H1 (cell line): ENCODE results near the gene ZC3H8. TPM values are rescaled to one million over a fixed set of nuclear protein-coding genes. Genes with fewer than 3 reads are reported as not detected.

Experiments
- CTCF ChIA-PET: fragments of 300-600 bp; sonication (Branson Sonifier 250); formaldehyde crosslinking; loops from one replicate; lab custom pipeline; 2021; ENCODE audit not compliant: partially characterized antibody; lab: Charles Lee
- POLR2A ChIA-PET: fragments of 300-600 bp; sonication (Branson Sonifier 250); formaldehyde crosslinking; loops from one replicate; lab custom pipeline; 2021; ENCODE audit warnings: inconsistent platforms; ENCODE audit not compliant: partially characterized antibody; lab: Charles Lee
- DNase-seq, 2 experiments: peaks; one replicate each; pipeline versions ENCODE4 v3.0.0 to v3.0.0-alpha.2; 2010 to 2022; ENCODE audit warnings: low spot score in 2 of 2, low read depth in 1 of 2, mixed read lengths in 1 of 2
- FAIRE-seq: peaks from 2 replicates; lab custom pipeline; 2011; peaks lifted over from hg19 to GRCh38; lab: Jason Lieb, UNC
- H2AFZ ChIP-seq: 2 replicates; pipeline ENCODE4 v1.8.1; 2012; ENCODE audit warnings: low read length, inconsistent platforms
- H2AK5ac ChIP-seq: 2 replicates; pipeline ENCODE4 v1.6.1; 2013; ENCODE audit warnings: low read depth, low read length
- H2BK120ac ChIP-seq: replicated peaks from 2 replicates; pipeline ENCODE3; 2013; ENCODE audit warnings: low read depth, low read length, inconsistent platforms
- H2BK12ac ChIP-seq: 2 replicates; pipeline ENCODE4 v1.6.1; 2013; ENCODE audit warnings: low read depth, low read length
- H2BK15ac ChIP-seq: 2 replicates; pipeline ENCODE4 v1.6.1; 2013; ENCODE audit warnings: low read length
- H2BK20ac ChIP-seq: 2 replicates; pipeline ENCODE4 v1.6.1; 2013; ENCODE audit warnings: low read length
- H2BK5ac ChIP-seq: 2 replicates; pipeline ENCODE4 v1.6.1; 2013; ENCODE audit warnings: low read depth, low read length
- H3K14ac ChIP-seq: 2 replicates; pipeline ENCODE4 v1.6.1; 2013; ENCODE audit warnings: inconsistent platforms; ENCODE audit not compliant: insufficient read length
- H3K18ac ChIP-seq: 2 replicates; pipeline ENCODE4 v1.6.1; 2013; ENCODE audit warnings: low read length; ENCODE audit errors: extremely low read depth
- H3K23ac ChIP-seq: 2 replicates; pipeline ENCODE4 v1.6.1; 2013; ENCODE audit warnings: inconsistent platforms; ENCODE audit not compliant: insufficient read length
- H3K23me2 ChIP-seq: 2 replicates; pipeline ENCODE4 v1.6.1; 2013; ENCODE audit warnings: low read depth, low read length
- H3K27ac ChIP-seq: 2 replicates; pipeline ENCODE4 v1.6.1; 2011; ENCODE audit warnings: low read depth, low read length, inconsistent platforms
- H3K27me3 ChIP-seq, 4 experiments: replicated peaks in 1 of 4; 1 replicate in 1 of 4; 2 replicates in 3 of 4; pipeline versions ENCODE4 v1.6.1 to v1.8.1; 2011 to 2013; ENCODE audit warnings: low read length in 3 of 4, mild to moderate bottlenecking in 3 of 4, inconsistent platforms in 2 of 4, mixed read lengths in 2 of 4, moderate library complexity in 1 of 4; ENCODE audit not compliant: control insufficient read depth in 3 of 4, insufficient read depth in 3 of 4; ENCODE audit errors: extremely low read depth in 1 of 4
- H3K36me3 ChIP-seq, 4 experiments: 2 replicates each; pipeline versions ENCODE4 v1.6.1 to v1.8.1; 2011 to 2013; ENCODE audit warnings: mild to moderate bottlenecking in 4 of 4, low read length in 3 of 4, moderate library complexity in 2 of 4, control low read depth in 1 of 4, inconsistent platforms in 1 of 4; ENCODE audit not compliant: insufficient read depth in 4 of 4, control insufficient read depth in 2 of 4
- H3K4ac ChIP-seq: replicated peaks from 2 replicates; pipeline ENCODE3; 2013; ENCODE audit warnings: low read length, low read depth, mixed read lengths, inconsistent platforms; ENCODE audit not compliant: insufficient read length
- H3K4me1 ChIP-seq, 4 experiments: replicated peaks in 1 of 4; 1 replicate in 1 of 4; 2 replicates in 3 of 4; pipeline versions ENCODE4 v1.6.1 to v1.8.1; 2011 to 2013; ENCODE audit warnings: low read length in 3 of 4, inconsistent platforms in 2 of 4, mixed read lengths in 1 of 4; ENCODE audit not compliant: insufficient read depth in 4 of 4, control insufficient read depth in 3 of 4
- H3K4me2 ChIP-seq, 2 experiments: 2 replicates each; pipeline versions ENCODE4 v1.6.1 to v1.8.1; 2011 to 2013; ENCODE audit warnings: low read depth in 2 of 2, low read length in 2 of 2, control low read depth in 1 of 2, inconsistent platforms in 1 of 2, mild to moderate bottlenecking in 1 of 2; ENCODE audit not compliant: insufficient read depth in 1 of 2
- H3K4me3 ChIP-seq, 4 experiments: fragments of 200-600, 300-600 bp in 1 of 4; sonication (generic), shearing (Covaris generic), sonication (Bioruptor Twin) in 1 of 4; 2 replicates each; pipeline versions ENCODE4 v1.5.1 to v1.8.1; 2011 to 2016; ENCODE audit warnings: low read length in 4 of 4, low read depth in 3 of 4, control low read depth in 2 of 4, inconsistent platforms in 2 of 4, mild to moderate bottlenecking in 2 of 4, mixed read lengths in 1 of 4, moderate library complexity in 1 of 4; ENCODE audit not compliant: insufficient read depth in 2 of 4; ENCODE audit errors: extremely low read depth in 1 of 4
- H3K56ac ChIP-seq: replicated peaks from 2 replicates; pipeline ENCODE3; 2013; ENCODE audit warnings: low read depth, mild to moderate bottlenecking, mixed read lengths, low read length, inconsistent platforms; ENCODE audit not compliant: insufficient read length
- H3K79me1 ChIP-seq: 2 replicates; pipeline ENCODE4 v1.6.1; 2013; ENCODE audit warnings: low read depth, low read length, control low read depth
- H3K79me2 ChIP-seq, 2 experiments: 2 replicates each; pipeline versions ENCODE4 v1.6.1 to v1.8.1; 2012 to 2013; ENCODE audit warnings: low read length in 2 of 2, mild to moderate bottlenecking in 2 of 2, inconsistent platforms in 1 of 2; ENCODE audit not compliant: insufficient read depth in 2 of 2, control insufficient read depth in 1 of 2
- H3K9ac ChIP-seq, 4 experiments: replicated peaks in 1 of 4; 1 replicate in 1 of 4; 2 replicates in 3 of 4; pipeline versions ENCODE4 v1.6.1 to v1.8.1; 2011 to 2013; ENCODE audit warnings: low read depth in 3 of 4, low read length in 3 of 4, control low read depth in 2 of 4, mild to moderate bottlenecking in 2 of 4, moderate library complexity in 2 of 4, inconsistent platforms in 1 of 4; ENCODE audit errors: extremely low read depth in 1 of 4
- H3K9me3 ChIP-seq, 2 experiments: 2 replicates each; pipeline versions ENCODE4 v1.6.1 to v1.8.1; 2012 to 2013; ENCODE audit warnings: mild to moderate bottlenecking in 2 of 2, moderate library complexity in 2 of 2, control low read depth in 1 of 2, inconsistent platforms in 1 of 2, low read depth in 1 of 2, low read length in 1 of 2, mixed read lengths in 1 of 2; ENCODE audit not compliant: insufficient read depth in 2 of 2
- H4K20me1 ChIP-seq, 2 experiments: replicated peaks in 1 of 2; 2 replicates each; pipeline versions ENCODE3 to v1.8.1; 2011 to 2013; ENCODE audit warnings: inconsistent platforms in 2 of 2, low read length in 2 of 2, mild to moderate bottlenecking in 1 of 2; ENCODE audit not compliant: insufficient read depth in 2 of 2, control insufficient read depth in 1 of 2
- H4K5ac ChIP-seq: 2 replicates; pipeline ENCODE4 v1.6.1; 2013; ENCODE audit warnings: low read length, low read depth, mixed read lengths, inconsistent platforms; ENCODE audit not compliant: insufficient read length
- H4K8ac ChIP-seq: 2 replicates; pipeline ENCODE4 v1.8.0; 2013; ENCODE audit warnings: mild to moderate bottlenecking, moderate library complexity, low read length, inconsistent platforms; ENCODE audit not compliant: insufficient read depth; ENCODE audit errors: extremely low read depth
- H4K91ac ChIP-seq: replicated peaks from 2 replicates; pipeline ENCODE3; 2013; ENCODE audit warnings: low read length, mixed read lengths, inconsistent platforms; ENCODE audit not compliant: insufficient read length
- BRCA1 ChIP-seq: IDR thresholded peaks from 2 replicates; pipeline ENCODE4 v1.6.1; 2012; ENCODE audit warnings: low read depth, low read length, improper control_type of control experiment
- WGBS, 2 experiments: shearing (Covaris generic) in 1 of 2; methylation state at CpG; one replicate each; pipeline versions ENCODE4 v1.1.6 to v1.1.7; 2013 to 2015; ENCODE audit warnings: low lambda C conversion rate in 2 of 2, mixed read lengths in 2 of 2, inconsistent platforms in 1 of 2, low coverage in 1 of 2, missing lambda C conversion rate in 1 of 2; ENCODE audit not compliant: insufficient replicate concordance in 2 of 2, insufficient coverage in 1 of 2, insufficient read length in 1 of 2; ENCODE audit errors: extremely low coverage in 1 of 2, missing lambda C conversion rate in 1 of 2; 5-methylcytosine and 5-hydroxymethylcytosine counted together
- polyA plus RNA-seq, 7 experiments: library from polyadenylated mRNA; depleted of rRNA in 3 of 7; stranded (reverse) in 5 of 7; unstranded in 2 of 7; fragments of >200 nt in 5 of 7; fragments of 200-250 nt in 2 of 7; gene quantifications; 1 replicate in 5 of 7; 2 replicates in 1 of 7; 4 replicates in 1 of 7; pipeline versions ENCODE4 v1.2.1 to v1.2.3, GENCODE V29; 2011 to 2013; ENCODE audit warnings: missing spikeins in 2 of 7, mixed read lengths in 2 of 7
- total RNA-seq: library from RNA; stranded (reverse); fragmentation: NEBNext Ultra II Directional; extraction: Animal tissue kit (Norgen Biotek cat#: 25700); gene quantifications from 2 replicates; pipeline ENCODE4 v1.2.1, GENCODE V29; 2021
- TF ChIP-seq, protein P1 (sequence below): IDR thresholded peaks from 2 replicates; pipeline ENCODE4 v1.6.1; 2011; ENCODE audit warnings: low read length, improper control_type of control experiment
- TF ChIP-seq, protein P2 (sequence below): IDR thresholded peaks from 2 replicates; pipeline ENCODE4 v1.6.1; 2012; ENCODE audit warnings: inconsistent platforms

ZC3H8 gene
- total and polyA plus RNA-seq, 2 of the 8 experiments (the other 6 are each of a cell fraction or from before 2014, with no cell fraction given): 1.9 to 7.1 TPM

DNA sequence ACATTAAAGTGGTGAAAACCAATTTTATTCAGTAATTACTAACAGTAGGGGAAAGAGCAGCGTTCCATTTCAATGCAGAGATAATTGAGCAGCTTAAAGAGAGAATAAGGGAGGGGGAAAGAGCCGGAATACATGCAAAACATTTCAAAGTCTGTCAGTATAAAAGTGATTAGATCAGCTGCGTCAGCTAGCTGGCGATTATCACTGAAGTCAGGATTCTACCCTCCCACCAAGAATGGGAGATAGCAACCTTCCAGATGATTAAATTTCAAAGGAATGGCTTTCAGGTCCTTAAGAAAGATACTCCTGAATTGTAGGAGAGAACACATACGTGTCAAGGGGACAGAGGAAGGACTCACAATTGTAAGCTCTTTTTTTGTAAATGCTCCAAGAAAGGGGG, 17.8 kb upstream of the ZC3H8 start:
- Histone ChIP-seq H3K18ac (no peak overlapping the region), H4K8ac (no peak overlapping the region), H2BK12ac (no peak overlapping the region), H4K20me1 (no peaks in the 10 kb centered on the region), H3K36me3 (no peaks in the 10 kb centered on the region), H3K14ac (no peak overlapping the region), H3K27ac (no peak overlapping the region), H3K79me2 (peaks cover 0 to 3% of the 10 kb centered on the region in 2 experiments; a peak in 1 of 4 replicates), H3K9me3 (no peaks in the 10 kb centered on the region), H3K4me3 (no peak overlapping the region), H3K4me2 (no peak overlapping the region), H3K23me2 (peaks cover 5% of the 10 kb centered on the region; the same call in 1 of the 2 replicates), H2AFZ (no peak overlapping the region), H2BK120ac (no peak overlapping the region), H3K23ac (no peak overlapping the region), H3K4ac (no peak overlapping the region), H4K91ac (no peak overlapping the region), H2AK5ac (no peak overlapping the region), H2BK15ac (no peak overlapping the region), H3K56ac (no peak overlapping the region), H3K4me1 (peaks cover 0 to 3% (median 0%) of the 10 kb centered on the region in 4 experiments; a peak in 1 of 7 replicates), H2BK5ac (no peak overlapping the region), H3K9ac (no peak overlapping the region), H3K27me3 (no peaks in the 10 kb centered on the region), H3K79me1 (no peaks in the 10 kb centered on the region), H4K5ac (no peak overlapping the region), H2BK20ac (no peak overlapping the region)
- ChIA-PET POLR2A (interaction anchor here (2.7 to 3.0 kb wide), 2 partner anchors 13 to 17 kb away, joined by 9 to 16 read pairs; partner anchors contain the start of gene ZC3H8), CTCF (interaction anchor here (2.2 kb wide), 1 partner anchor 14 kb away, joined by 12 read pairs; no protein-coding TSS in a partner anchor)
- FAIRE-seq: no peak
- TF ChIP-seq, protein P1, sequence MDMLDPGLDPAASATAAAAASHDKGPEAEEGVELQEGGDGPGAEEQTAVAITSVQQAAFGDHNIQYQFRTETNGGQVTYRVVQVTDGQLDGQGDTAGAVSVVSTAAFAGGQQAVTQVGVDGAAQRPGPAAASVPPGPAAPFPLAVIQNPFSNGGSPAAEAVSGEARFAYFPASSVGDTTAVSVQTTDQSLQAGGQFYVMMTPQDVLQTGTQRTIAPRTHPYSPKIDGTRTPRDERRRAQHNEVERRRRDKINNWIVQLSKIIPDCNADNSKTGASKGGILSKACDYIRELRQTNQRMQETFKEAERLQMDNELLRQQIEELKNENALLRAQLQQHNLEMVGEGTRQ: no peak
- no peak for TF ChIP-seq BRCA1
- TF ChIP-seq, protein P2, sequence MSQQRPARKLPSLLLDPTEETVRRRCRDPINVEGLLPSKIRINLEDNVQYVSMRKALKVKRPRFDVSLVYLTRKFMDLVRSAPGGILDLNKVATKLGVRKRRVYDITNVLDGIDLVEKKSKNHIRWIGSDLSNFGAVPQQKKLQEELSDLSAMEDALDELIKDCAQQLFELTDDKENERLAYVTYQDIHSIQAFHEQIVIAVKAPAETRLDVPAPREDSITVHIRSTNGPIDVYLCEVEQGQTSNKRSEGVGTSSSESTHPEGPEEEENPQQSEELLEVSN: no peak
- 85% methylated on average over 5 of the region's 5 CpGs; no CpG with 5 or more reads in 1 of the 2 experiments for WGBS, 2 experiments
- no peak for DNase-seq
